ENCODE measurements around the gene LPP.

Gene LPP

DNA sequence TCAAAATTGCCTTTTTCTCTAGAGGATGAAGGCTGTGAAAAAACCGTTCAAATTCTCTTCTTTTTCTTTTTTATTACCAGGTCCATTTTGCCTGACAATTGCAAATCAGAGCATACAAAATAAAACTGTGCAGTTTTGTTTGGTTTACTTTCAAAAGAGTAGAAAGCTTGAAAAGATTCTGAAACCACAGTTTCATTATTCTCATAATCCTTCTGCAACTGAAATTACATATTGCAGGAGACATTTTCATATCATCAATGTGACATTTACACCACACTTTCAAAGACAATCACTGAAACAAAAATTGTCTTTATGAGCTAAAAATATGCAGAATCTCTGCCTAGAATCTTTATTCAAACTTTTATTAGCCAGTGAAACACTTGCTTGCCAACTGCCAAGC lies 721.5 kb downstream of the LPP start:
- TF ChIP-seq, protein P1, sequence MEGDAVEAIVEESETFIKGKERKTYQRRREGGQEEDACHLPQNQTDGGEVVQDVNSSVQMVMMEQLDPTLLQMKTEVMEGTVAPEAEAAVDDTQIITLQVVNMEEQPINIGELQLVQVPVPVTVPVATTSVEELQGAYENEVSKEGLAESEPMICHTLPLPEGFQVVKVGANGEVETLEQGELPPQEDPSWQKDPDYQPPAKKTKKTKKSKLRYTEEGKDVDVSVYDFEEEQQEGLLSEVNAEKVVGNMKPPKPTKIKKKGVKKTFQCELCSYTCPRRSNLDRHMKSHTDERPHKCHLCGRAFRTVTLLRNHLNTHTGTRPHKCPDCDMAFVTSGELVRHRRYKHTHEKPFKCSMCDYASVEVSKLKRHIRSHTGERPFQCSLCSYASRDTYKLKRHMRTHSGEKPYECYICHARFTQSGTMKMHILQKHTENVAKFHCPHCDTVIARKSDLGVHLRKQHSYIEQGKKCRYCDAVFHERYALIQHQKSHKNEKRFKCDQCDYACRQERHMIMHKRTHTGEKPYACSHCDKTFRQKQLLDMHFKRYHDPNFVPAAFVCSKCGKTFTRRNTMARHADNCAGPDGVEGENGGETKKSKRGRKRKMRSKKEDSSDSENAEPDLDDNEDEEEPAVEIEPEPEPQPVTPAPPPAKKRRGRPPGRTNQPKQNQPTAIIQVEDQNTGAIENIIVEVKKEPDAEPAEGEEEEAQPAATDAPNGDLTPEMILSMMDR (IDR thresholded peaks at IDR 0.05; ENCODE audit: control extremely low read depth, extremely low read depth, low read depth, missing control alignments): no peak
- POLR2A ChIA-PET: no interaction called here
- CTCF ChIA-PET: interaction anchor here (1.6 kb wide), 1 partner anchor 19 kb away, joined by 5 read pairs; no protein-coding TSS in a partner anchor
- no peak for DNase-seq (ENCODE audit: extremely low spot score)

DNA sequence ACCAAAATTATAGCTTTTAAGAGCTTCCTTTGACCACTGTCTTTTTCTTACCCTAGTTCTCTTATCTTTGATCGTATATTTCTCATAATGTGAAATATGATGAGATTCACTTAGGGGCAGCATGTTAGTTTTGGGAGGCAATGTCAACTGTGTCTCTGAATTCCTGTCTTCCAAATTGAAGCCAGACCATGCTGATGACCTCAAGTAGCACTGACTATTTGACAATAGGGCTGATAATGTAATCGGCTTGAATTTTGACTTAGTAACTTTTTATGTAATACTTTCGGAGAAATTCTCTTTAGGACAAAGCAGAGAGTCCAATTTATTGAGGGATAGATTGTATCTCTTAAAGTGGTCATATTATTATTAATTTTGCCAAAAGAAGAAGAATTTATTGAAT lies 722.4 kb downstream of the LPP start:
- ChIA-PET POLR2A (no interaction called here), CTCF (no interaction called here)
- TF ChIP-seq, protein P1 (IDR thresholded peaks at IDR 0.05; ENCODE audit: control extremely low read depth, extremely low read depth, low read depth, missing control alignments): no peak
- no peak for DNase-seq (ENCODE audit: extremely low spot score)

DNA sequence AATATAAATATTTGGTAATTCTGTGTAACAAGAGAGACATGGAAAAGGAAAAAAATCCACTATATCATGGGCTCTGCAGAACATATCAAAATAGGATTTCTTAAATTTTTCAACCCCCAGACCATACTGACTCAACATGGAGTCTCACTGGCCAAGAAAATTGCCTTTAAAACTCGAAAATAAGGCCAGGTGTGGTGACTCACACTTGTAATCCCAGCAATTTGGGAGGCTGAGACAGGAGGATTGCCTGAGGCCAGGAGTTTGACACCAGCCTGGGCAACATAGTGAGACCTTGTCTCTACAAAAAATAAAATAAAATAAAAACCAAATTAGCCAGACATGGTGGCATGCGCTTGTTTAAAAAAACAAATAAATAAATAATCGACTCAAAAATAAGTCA lies 723.4 kb downstream of the LPP start:
- no peak for DNase-seq (ENCODE audit: extremely low spot score)
- CTCF ChIA-PET: no interaction called here
- TF ChIP-seq, protein P1 (IDR thresholded peaks at IDR 0.05; ENCODE audit: control extremely low read depth, extremely low read depth, low read depth, missing control alignments): no peak
- POLR2A ChIA-PET: no interaction called here

DNA sequence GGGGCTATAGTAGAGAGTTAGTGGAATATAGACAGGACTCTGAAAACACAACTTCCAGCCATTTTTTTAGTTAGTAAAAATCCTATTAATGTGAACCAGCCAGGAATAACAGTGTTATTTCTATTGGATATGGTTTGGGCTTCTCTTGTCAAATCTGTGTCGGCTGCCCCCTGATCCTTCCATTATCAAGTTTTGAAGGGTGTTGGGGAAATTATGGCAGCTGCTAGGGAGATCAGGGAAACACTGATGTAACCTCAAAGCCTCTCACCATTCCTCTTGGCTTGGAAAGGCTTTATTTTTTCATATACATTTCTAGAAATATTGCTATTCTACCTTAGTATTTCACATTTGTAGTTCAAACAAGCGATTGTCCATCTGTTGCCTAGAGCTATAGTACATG lies 724.1 kb downstream of the LPP start:
- ChIA-PET POLR2A (no interaction called here), CTCF (no interaction called here)
- TF ChIP-seq, protein P1 (IDR thresholded peaks at IDR 0.05; ENCODE audit: control extremely low read depth, extremely low read depth, low read depth, missing control alignments): no peak
- DNase-seq (ENCODE audit: extremely low spot score): no peak

DNA sequence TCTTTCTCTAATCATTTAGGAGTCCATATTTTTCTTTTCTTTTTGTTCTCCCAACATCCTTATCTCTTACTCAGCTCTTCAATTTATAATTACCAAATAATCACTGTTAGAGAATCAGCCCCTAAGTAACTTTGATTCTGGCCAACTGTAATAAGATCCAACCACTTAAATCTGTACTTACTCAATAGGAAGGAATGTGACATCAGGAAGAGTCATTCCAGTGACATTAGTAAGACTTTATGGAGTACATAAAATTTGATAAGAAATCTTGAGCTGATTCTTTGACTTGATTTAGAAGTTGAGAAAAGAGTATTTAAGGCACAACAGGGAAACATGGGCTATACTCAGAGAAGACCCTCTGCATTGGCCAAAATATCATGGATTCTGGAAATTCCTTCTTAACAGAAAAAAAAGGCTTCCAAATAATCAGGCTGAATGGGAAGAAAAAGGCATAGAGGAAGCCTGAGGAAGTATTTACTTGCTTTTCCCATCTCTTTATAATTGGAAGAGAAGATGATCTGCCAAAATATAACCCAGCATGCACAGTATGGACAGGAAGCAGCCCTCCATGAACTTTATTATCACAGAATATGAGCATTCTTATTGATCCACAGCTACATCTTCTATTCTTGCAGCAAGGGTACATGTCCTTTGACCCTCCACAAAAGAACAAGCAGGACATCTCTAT lies 728.1 kb downstream of the LPP start:
- DNase-seq (ENCODE audit: extremely low spot score): no peak
- TF ChIP-seq, protein P1 (IDR thresholded peaks at IDR 0.05; ENCODE audit: control extremely low read depth, extremely low read depth, low read depth, missing control alignments): no peak
- CTCF ChIA-PET: interaction anchor here (0.7 to 1.5 kb wide), 2 partner anchors 10 kb away, joined by 3 to 4 read pairs; no protein-coding TSS in a partner anchor
- POLR2A ChIA-PET: no interaction called here

DNA sequence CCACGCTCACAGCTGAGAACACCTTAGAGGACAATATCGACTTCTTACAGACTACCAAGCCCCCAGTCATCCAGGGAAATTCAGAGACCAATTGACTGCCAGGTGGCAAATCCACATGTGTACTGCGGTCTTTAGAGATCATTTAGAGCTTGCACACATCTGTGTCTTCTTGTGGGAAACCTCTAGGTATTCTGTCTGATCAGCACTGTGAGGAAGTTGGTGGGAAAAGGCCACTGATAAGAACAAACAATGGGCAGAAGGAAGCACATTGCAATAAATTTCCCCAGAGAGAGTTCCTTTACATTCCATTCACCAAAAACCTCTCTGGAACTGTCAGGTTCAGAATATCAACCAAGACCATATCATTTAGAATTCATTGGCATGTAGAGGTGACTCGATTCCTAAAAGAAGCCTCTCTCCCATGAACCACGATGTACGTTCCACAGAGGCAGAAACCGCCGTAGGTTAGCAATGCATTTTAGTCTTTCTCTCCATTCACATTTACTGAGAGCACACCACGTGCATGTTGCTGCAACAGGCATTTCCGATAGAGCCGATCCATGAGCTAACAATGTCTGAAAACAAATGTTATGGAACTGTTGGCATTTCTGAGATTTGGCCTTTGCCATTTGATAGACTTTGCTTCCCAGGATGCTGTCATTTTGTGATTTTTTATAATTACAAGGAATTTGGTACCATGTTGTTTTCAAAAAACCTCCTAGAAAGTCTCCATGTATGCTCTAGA lies 730.5 kb downstream of the LPP start:
- DNase-seq (ENCODE audit: extremely low spot score): no peak
- ChIA-PET CTCF (interaction anchor here (1.4 kb wide), 1 partner anchor 22 kb away, joined by 3 read pairs; no protein-coding TSS in a partner anchor), POLR2A (no interaction called here)
- TF ChIP-seq, protein P1 (IDR thresholded peaks at IDR 0.05; ENCODE audit: control extremely low read depth, extremely low read depth, low read depth, missing control alignments): no peak
